Measurements from ENCODE around the gene NPTX1.

- no peak for TF ChIP-seq SRSF9 (IDR thresholded peaks at IDR 0.05; ENCODE audit: borderline replicate concordance, low read depth, low read length)
- no peak for TF ChIP-seq POLR2A (conservative IDR thresholded peaks at IDR 0.05)
- no peak for TF ChIP-seq CTBP1 (IDR thresholded peaks at IDR 0.05; ENCODE audit: borderline replicate concordance)
- no peak for TF ChIP-seq NFIX (CRISPR knock-in tag; IDR thresholded peaks at IDR 0.05; ENCODE audit: low read depth)
- TF ChIP-seq HCFC1 (IDR thresholded peaks at IDR 0.05; ENCODE audit: low read depth, low read length), result no peak
- TF ChIP-seq POLR3G (IDR thresholded peaks at IDR 0.05; ENCODE audit: extremely low read depth, insufficient read length, insufficient replicate concordance), result no peak
- TF ChIP-seq RBM22 (IDR thresholded peaks at IDR 0.05; ENCODE audit: low read depth, low read length, poor library complexity, severe bottlenecking), result no peak
- no peak for TF ChIP-seq POLR2AphosphoS5 (IDR thresholded peaks at IDR 0.05; ENCODE audit: control insufficient read depth, insufficient read depth, low read depth, low read length)
Observed at GRCh38 chr17:80487511-80487910, 11.1 kb upstream of the NPTX1 start.
